HUDEP-2 (cell line): ENCODE data around the gene ZDHHC11.
"Not testable (repeated sequence)": the region's sequence is repeated elsewhere in the genome, so short reads cannot be mapped to it uniquely, and the experiment has no call there.

Source experiments
- DNase-seq, 76 experiments: peaks; one replicate each; lab custom pipeline; 2025; ENCODE audit not compliant: unreplicated experiment in 76 of 76; lab: John Stamatoyannopoulos, UW

The ZDHHC11 gene

DNA sequence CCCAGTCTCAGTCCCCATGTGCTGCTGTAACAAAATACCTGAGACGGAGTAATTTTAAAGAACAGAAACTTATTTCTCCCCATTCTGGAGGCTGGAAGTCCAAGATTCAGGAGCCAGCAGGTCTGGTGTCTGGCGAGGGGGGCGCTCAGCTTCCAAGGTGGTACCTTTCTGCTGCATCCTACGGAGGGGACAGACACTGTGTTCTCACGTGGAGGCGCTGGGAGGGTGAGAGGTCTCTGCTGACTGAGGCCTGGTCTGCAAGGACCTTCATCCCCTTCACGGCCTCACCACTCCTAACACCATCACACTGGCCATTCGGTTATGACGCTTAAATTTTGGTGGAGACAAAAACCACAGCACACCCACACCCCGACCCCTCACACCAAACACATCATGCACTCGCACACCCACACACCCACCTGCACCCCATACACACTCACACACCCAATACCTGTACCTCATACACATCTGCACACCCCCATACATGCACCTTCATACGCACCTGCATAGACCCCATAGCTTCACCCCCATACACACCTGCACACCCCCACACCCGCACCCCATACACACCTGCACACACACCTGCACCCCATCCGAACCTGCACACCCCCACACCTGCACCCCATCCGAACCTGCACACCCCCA is 9.8 kb upstream of the ZDHHC11 start:
- DNase-seq, result no peak

- DNase-seq, result no peak
These were observed 9.1 kb upstream of the ZDHHC11 start for GRCh38 chr5:859798-860296.

DNA sequence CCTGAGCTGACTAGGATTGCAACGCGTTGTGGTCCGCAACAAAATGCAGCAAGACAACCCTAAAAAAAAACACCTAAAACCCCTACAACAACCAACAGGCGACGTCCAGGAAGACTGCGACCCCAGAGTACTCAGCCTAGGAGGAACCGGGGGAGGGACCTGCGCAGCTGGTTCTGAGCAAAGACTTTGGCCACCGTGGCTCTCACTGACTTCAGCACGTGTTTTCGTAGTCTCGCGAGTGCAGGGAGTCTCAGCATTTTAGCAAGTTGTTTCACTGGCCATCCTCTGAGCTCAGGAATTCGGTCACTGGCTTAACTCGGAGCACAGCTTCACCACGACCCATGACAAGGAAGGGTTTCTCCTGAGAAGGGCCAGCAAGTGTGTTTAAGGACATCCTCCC is 8.6 kb upstream of the ZDHHC11 start:
- no peak for DNase-seq

- DNase-seq, result no peak
These were observed 7.9 kb upstream of the ZDHHC11 start for GRCh38 chr5:858726-859125.

- DNase-seq, result no peak
These were observed 6.0 kb upstream of the ZDHHC11 start for GRCh38 chr5:856531-857425.

DNA sequence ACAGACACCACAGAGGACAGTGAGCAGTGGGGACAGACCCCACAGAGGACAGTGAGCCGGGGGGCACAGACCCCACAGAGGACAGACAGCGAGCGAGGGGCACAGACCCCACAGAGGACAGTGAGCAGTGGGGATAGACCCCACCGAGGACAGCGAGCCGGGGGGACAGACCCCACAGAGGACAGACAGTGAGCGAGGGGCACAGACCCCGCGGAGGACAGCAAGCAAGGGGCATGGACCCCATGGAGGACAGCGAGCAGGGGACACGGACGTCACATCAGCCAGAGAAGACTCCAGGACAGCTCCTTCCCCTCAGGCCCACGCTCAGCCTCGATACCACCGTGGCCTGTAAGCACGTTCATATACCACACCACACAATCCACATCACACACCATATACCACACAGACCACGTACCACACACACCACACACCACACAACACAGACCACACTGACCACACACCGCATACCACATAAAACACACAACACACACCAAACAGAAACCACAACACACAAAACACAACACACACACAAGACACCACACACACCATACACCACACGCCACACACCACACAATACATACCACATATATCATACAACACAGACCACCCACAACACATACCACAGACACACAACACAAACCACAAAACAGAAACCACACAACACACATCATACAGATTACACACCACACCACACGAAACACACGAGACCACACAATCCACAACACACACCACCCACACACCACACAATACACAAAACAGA is 5.2 kb upstream of the ZDHHC11 start:
- no peak for DNase-seq

DNA sequence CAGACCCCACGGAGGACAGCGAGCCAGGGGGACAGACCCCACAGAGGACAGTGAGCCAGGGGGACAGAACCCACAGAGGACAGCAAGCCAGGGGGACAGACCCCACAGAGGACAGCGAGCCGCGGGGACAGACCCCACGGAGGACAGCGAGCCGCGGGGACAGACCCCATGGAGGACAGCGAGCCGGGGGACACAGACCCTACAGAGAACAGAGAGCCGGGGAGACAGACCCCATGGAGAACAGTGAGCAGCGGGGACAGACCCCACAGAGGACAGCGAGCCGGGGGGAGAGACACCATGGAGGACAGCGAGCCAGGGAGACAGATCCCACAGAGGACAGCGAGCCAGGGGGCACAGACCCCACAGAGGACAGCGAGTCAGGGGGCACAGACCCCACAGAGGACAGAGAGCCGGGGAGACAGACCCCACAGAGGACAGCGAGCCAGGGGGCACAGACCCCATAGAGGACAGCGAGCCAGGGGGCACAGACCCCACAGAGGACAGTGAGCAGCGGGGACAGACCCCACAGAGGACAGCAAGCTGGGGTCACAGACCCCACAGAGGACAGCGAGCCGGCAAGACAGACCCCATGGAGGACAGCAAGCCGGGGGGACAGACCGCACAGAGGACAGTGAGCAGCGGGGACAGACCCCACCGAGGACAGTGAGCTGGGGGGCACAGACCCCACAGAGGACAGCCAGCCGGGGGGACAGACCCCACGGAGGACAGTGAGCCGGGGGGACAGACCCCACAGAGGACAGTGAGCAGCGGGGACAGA is 4.4 kb upstream of the ZDHHC11 start:
- DNase-seq, result no peak

GRCh38 chr5:854217-854616 is 3.4 kb upstream of the ZDHHC11 start:
- no peak for DNase-seq

DNA sequence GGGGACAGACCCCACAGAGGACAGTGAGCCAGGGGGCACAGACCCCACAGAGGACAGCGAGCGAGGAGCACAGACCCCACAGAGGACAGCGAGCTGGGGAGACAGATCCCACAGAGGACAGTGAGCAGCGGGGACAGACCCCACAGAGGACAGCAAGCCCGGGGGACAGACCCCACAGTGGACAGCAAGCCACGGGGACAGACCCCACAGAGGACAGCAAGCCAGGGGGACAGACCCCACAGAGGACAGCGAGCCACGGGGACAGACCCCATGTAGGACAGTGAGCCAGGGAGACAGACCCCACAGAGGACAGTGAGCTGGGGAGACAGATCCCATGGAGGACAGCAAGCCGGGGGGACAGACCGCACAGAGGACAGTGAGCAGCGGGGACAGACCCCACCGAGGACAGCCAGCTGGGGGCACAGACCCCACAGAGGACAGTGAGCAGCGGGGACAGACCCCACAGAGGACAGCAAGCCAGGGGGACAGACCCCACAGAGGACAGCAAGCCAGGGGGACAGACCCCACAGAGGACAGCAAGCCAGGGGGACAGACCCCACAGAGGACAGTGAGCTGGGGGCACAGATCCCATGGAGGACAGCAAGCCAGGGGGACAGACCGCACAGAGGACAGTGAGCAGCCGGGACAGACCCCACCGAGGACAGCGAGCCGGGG is 2.8 kb upstream of the ZDHHC11 start:
- not testable (repeated sequence) for DNase-seq

DNA sequence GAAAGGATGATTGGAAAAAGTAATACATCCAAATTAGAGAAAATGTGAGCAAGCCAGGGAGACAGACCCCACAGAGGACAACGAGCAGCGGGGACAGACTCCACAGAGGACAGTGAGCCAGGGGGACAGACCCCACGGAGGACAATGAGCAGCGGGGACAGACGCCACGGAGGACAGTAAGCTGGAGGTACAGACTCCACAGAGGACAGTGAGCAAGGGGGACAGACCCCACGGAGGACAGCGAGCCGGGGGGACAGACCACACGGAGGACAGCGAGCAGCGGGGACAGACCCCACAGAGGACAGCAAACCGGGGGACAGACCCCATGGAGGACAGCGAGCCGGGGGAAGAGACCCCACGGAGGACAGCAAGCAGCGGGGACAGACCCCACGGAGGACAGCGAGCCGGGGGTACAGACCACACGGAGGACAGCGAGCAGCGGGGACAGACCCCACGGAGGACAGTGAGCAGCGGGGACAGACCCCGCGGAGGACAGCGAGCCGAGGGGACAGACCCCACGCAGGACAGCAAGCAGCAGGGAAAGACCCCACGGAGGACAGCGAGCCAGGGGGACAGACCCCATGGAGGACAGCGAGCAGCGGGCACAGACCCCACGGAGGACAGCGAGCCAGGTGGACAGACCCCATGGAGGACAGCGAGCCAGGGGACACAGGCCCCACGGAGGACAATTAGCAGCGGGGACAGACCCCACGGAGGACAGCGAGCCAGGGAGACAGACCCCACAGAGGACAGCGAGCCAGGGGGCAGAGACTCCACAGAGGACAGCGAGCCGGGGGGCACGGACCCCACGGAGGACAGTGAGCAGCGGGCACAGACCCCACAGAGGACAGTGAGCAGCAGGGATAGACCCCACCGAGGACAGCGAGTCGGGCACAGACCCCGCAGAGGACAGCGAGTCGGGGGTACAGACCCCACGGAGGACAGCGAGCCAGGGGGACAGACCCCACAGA is 1.9 kb upstream of the ZDHHC11 start:
- DNase-seq, result no peak

GRCh38 chr5:852018-852417 is 1.2 kb upstream of the ZDHHC11 start:
- DNase-seq, result no peak

DNA sequence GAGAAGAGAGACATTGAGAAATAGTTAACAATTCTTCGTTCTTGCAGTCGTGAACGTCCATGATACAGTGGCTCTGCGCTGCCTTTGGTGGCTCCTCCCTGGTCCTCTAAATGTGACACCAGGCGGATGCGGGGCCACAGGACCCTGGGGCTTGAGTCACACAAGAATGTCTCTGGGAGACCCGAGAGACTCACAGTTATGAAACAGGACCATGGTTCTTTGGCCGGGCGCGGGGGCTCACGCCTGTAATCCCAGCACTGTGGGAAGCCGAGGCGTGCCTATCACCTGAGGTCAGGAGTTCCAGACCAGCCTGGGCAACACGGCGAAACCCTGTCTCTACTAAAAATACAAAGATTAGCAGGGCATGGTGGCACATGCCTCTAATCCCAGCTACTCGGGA is 767 bp upstream of the ZDHHC11 start:
- no peak for DNase-seq

- DNase-seq, result no peak
These were observed 290 bp upstream of the ZDHHC11 start for GRCh38 chr5:851076-851475.

- DNase-seq, result no peak
These were observed 1.0 kb downstream of the ZDHHC11 start for GRCh38 chr5:849651-850301.

DNA sequence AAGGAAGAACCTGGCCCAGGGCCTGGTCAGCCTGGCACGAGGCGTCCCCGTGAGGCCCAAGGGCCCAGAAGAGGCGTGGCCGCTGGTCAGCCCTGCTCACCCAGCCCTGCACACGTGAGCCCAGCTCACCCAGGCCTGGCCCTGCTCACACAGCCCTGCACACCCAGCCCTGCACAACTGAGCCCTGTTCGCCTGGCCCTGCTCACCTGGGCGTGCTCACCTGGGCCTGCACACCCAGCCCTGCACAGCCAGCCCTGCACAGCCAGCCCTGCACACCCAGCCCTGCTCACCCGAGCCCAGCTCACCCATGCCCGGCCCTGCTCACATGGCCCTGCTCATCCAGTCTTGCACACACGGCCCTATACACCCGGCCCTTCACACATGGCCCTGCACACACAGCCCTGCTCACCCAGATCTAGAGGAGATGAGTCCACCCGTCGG is 2.1 kb downstream of the ZDHHC11 start:
- no peak for DNase-seq

DNA sequence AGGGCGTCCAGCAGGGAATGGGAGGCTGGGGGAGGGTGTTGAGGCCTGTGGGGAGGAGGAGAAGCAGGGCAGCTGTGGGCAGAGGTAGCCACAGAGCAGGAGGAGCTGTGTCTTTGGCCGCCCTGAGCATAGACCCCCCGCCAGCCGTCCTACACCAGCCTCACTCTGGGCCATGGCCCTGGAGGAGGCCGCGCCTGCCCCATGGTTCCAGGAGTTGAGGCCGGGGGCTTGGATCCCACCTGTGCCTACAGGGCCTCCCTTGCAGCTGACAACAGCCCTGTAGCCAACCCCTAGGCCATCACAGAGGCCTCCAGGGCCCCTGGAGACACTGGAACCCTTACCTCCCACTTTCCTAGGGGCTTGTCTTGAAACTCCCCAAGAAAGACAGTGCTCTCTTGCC is 3.0 kb downstream of the ZDHHC11 start:
- DNase-seq, result not testable (repeated sequence)

DNA sequence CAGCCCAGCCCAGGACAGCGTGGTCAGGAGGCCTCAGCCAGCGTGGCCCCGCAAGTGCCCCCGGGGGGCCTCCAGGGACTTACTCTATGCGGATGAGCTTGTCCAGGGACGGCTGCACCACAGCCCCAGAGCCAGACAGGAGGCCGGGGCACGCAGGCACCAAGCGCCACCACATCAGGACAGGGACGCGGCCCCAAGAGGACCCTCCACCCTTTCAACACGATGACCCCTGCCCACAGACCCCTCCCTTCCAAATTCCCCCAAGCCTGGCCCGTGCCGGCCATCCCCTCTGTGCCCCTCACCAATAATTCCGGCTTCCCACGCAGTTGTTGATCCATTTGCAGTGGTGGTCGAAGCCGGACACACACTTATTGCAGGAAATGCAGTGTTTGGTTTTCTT is 3.6 kb downstream of the ZDHHC11 start:
- not testable (repeated sequence) for DNase-seq

- peak in 1 of 76 experiments; percentile 6 for DNase-seq
These were observed 4.1 kb downstream of the ZDHHC11 start for GRCh38 chr5:846602-847091.
